Esophagus muscularis mucosa (tissue), 4 donors: Measurements from ENCODE around the gene PLCXD3.

Source experiments
- EP300 ChIP-seq: sonication (generic); formaldehyde crosslinking; IDR thresholded peaks from one replicate; pipeline ENCODE4 v1.6.1; 2017; ENCODE audit warnings: antibody characterized with exemption
- POLR2A ChIP-seq: fragments of 450-650 bp; IDR thresholded peaks from one replicate; pipeline ENCODE4 v1.6.1; 2017; ENCODE audit warnings: antibody characterized with exemption, moderate library complexity, mild to moderate bottlenecking, low read depth
- POLR2AphosphoS5 ChIP-seq, 2 donors: sonication (generic); formaldehyde crosslinking; IDR thresholded peaks; one replicate each; pipeline ENCODE4 v1.6.1; 2017; ENCODE audit warnings: antibody characterized with exemption in 2 of 2
- TF ChIP-seq, protein P1 (sequence below), 3 experiments: fragments of 200-600 bp in 2 of 3; fragments of 450-650 bp in 1 of 3; sonication (generic) in 2 of 3; IDR thresholded peaks; one replicate each; pipeline ENCODE4 v1.5.1; 2017 to 2019; ENCODE audit warnings: antibody characterized with exemption in 3 of 3, mild to moderate bottlenecking in 2 of 3, moderate library complexity in 1 of 3

DNA sequence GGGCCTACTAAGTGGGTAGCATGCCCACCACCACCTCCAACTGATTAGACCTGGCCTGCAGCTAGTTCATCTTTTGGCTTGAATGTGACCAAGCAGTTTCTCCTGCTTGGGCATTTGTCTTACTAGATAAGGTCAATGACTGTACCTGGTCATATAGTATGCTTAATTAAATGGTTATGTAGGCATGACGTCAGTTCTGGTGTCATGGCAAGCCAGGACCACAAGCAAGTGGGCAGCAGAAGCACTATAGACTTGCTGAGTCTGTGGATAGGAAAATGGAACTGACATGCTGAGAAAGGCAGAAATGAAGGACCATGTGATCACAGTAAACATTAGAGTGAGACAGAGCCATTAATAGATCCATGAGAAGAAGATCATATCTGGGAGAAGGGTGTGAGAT, 241.5 kb downstream of the PLCXD3 start:
- TF ChIP-seq, protein P1, sequence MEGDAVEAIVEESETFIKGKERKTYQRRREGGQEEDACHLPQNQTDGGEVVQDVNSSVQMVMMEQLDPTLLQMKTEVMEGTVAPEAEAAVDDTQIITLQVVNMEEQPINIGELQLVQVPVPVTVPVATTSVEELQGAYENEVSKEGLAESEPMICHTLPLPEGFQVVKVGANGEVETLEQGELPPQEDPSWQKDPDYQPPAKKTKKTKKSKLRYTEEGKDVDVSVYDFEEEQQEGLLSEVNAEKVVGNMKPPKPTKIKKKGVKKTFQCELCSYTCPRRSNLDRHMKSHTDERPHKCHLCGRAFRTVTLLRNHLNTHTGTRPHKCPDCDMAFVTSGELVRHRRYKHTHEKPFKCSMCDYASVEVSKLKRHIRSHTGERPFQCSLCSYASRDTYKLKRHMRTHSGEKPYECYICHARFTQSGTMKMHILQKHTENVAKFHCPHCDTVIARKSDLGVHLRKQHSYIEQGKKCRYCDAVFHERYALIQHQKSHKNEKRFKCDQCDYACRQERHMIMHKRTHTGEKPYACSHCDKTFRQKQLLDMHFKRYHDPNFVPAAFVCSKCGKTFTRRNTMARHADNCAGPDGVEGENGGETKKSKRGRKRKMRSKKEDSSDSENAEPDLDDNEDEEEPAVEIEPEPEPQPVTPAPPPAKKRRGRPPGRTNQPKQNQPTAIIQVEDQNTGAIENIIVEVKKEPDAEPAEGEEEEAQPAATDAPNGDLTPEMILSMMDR (IDR thresholded peaks at IDR 0.05) = no peak
- TF ChIP-seq POLR2A = no peak
- TF ChIP-seq EP300 = no peak
- no peak for TF ChIP-seq POLR2AphosphoS5 (IDR thresholded peaks at IDR 0.05)
